Astrocyte (in vitro differentiated cells and primary cell): Measurements from ENCODE around the gene ARHGEF3.

Experiments
- EZH2 ChIP-seq: IDR thresholded peaks from 2 replicates; pipeline ENCODE4 v1.6.1; 2012; ENCODE audit warnings: mild to moderate bottlenecking, low read length, inconsistent platforms; ENCODE audit not compliant: insufficient read depth
- TF ChIP-seq, protein P1 (sequence below): IDR thresholded peaks from 2 replicates; pipeline ENCODE4 v1.5.1; 2011; ENCODE audit warnings: low read depth, mild to moderate bottlenecking, inconsistent platforms, low read length, moderate library complexity; ENCODE audit not compliant: insufficient read depth

DNA sequence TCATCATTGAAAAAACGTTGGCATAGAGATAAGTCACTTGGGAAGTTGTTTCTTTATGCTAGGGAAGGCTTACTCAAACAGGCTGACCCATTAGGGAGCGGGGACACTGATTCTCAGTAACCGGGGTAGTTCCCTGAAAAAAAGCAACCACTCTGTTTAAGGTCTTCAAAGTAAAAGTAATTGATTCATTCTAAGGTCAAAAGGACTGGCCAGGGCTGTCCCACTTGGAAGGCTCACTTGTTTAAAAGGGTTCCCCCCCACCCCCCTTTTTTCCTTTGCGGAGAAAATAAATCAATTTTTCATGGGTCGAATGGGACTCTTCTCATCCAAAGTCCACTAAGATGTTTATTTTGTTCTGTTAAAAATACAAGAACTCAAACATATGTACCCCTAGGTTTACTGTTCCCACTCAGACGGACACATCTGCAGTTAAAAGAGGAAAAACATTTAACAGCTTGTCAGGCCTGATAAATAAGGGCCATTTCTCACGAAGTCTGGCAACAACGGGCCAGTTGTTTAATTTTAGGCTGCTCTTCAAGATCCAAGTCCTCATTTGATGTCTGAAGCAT lies 53.0 kb downstream of the ARHGEF3 start:
- TF ChIP-seq, protein P1, sequence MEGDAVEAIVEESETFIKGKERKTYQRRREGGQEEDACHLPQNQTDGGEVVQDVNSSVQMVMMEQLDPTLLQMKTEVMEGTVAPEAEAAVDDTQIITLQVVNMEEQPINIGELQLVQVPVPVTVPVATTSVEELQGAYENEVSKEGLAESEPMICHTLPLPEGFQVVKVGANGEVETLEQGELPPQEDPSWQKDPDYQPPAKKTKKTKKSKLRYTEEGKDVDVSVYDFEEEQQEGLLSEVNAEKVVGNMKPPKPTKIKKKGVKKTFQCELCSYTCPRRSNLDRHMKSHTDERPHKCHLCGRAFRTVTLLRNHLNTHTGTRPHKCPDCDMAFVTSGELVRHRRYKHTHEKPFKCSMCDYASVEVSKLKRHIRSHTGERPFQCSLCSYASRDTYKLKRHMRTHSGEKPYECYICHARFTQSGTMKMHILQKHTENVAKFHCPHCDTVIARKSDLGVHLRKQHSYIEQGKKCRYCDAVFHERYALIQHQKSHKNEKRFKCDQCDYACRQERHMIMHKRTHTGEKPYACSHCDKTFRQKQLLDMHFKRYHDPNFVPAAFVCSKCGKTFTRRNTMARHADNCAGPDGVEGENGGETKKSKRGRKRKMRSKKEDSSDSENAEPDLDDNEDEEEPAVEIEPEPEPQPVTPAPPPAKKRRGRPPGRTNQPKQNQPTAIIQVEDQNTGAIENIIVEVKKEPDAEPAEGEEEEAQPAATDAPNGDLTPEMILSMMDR = no peak
- no peak for TF ChIP-seq EZH2
